GM10266 (cell line): ENCODE results near the gene LRRN2.

Experiments used
- DNase-seq: peaks from one replicate; pipeline ENCODE4 v3.0.0; 2012; ENCODE audit errors: extremely low spot score
- TF ChIP-seq, protein P1 (sequence below): IDR thresholded peaks from 2 replicates; pipeline ENCODE4 v1.5.1; 2012; ENCODE audit warnings: mild to moderate bottlenecking, low read depth; ENCODE audit not compliant: control insufficient read depth, insufficient read depth; ENCODE audit errors: missing control alignments

The LRRN2 gene

DNA sequence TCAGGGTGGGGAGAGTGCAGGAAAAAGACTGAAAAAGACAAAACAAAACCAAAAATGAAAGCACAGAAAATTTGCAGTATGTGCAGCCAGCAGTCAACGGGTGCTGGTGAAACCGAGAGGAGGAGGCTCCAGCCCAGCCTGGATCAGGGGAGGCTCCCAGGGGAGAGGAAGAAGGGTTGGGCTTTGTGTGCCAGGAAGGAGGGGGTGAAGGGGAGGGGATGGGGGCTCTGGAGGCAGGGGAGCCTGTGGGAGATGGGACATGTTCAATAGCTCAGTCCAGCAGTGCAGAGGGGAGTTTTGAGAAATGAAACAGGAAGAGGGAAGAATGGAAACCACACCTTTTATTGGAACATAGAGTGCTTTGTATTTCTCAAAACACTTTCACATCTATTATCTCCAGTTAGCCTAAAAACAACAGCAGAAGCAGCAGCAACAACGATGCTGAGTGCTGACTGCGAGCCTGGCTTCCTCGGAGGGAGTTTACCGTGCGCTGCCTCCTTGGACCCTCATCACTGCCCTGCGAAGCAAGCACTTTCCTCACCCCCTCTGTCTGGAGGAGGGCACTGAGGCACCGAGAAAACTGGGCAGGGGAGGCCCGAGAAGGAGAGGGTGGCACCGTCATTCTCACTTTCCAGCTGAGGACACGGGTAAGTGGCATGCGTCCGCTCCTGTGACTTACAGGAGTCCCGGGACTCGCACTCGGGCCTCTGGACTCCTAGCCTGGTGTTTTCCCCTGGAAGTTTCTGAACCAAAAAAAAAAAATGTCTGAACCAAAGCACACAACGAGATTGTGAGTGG is 106.5 kb downstream of the LRRN2 start:
- TF ChIP-seq, protein P1, sequence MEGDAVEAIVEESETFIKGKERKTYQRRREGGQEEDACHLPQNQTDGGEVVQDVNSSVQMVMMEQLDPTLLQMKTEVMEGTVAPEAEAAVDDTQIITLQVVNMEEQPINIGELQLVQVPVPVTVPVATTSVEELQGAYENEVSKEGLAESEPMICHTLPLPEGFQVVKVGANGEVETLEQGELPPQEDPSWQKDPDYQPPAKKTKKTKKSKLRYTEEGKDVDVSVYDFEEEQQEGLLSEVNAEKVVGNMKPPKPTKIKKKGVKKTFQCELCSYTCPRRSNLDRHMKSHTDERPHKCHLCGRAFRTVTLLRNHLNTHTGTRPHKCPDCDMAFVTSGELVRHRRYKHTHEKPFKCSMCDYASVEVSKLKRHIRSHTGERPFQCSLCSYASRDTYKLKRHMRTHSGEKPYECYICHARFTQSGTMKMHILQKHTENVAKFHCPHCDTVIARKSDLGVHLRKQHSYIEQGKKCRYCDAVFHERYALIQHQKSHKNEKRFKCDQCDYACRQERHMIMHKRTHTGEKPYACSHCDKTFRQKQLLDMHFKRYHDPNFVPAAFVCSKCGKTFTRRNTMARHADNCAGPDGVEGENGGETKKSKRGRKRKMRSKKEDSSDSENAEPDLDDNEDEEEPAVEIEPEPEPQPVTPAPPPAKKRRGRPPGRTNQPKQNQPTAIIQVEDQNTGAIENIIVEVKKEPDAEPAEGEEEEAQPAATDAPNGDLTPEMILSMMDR = no peak
- peak; percentile 69 for DNase-seq

DNA sequence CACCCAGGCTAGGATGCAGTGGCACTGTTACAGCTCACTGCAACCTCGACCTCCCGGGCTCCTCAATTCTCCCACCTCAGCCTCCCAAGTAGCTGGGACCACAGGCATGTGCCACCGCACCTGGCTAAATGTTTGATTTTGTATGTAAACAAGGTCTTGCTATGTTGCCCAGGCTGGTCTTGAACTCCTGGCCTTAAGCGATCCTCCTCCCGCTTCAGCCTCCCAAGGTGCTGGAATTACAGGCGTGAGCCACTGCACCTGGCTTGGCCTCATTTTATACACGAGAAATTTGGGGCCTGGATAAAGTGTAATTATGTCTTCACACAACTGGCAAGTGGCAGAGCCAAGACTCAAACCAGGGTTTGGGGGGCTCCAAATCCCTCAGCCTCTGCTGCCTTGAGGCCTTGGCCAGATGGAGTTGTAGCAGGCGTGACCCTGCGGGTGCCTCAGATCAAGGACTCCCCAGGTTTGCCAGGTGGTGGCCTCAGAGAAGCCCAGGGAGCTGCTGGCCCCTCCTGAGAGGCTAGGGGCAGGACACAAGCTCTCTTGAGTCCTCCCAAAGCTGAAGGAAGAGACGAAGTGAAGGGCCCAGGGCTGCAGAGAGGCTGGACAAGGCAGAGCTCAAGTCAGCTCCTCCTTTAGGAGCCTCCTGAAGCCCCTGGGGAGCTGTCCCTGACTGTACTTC is 107.6 kb downstream of the LRRN2 start:
- TF ChIP-seq, protein P1 = no peak
- no peak for DNase-seq

DNA sequence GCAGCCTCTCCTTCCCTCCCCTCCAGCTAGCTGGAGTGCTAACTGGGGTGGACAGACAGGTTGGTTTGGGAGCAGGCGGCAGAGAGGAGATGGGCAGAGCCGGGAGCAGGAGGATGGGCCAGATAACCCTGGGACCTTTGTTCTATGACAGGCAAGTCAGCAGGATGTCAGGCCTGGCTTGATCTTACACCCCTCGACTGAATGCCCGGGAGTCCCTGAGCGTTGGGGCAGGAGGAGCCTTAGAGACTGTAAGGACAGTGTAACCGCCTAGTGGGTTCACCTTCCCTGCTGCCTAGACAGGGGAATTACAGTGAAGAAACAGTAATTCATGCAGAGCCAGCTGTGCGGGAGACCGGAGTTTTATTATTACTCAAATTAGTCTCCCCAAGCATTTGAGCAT is 109.1 kb downstream of the LRRN2 start:
- no peak for DNase-seq
- TF ChIP-seq, protein P1 = no peak

DNA sequence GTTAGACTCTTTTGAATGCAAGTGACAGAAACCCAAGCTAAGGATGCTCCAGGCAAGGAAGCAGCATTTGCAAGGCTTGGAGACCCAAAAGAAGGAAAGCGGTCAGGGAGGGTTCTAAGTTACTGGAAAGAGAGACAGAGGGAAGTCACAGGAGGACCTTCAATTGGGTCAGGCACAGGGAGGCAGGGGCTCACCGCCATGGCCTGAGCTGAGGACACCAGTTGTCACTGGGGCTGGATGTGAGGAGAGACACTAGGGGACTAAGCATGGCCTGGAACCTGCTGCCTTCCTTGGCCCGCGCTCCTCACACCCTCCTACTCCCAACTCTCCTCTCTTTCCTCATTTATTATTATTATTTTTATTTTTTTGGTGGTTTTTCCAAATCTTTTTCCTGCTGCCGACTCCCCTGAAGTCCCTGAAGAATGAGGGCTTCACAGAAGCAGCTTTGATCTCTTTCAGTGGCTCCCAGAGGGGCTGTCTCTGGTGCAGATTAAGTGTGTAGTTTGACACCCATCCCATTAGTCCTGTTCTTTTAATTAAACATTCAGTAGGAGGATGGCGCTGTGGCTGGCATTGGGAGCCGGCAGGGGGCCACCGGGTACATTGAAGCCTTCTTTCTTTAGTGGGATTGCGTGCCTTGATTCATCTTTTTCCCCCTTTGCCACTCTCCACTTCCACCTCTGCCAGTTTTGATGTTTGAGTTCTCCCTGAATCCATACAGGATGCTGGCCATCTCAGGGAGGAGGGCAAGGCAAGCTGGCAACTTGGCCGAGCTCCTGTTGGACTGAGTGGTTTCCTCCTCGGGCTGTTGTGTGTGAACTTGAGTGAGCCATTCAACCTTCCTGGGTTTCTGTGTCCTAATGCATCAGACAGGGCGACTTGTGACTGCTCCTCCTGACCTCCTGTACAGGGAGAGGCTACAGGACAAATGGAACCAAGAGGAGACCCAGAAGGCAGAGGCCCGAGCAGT is 110.0 kb downstream of the LRRN2 start:
- TF ChIP-seq, protein P1 = no peak
- no peak for DNase-seq

DNA sequence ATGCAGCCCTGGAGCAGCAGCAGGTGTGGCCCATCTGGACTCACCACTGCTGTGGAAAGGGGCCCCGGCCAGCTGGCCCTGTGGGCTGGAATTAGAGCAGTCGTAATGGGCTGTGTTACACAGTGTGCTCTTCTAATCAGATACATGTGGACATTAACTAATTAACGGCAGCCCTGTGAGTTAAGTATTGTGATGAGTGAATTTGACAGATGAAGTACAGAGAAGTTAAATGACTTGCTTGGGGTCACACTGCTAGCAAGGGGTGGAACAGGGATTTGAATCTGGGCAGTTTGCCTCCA is 110.7 kb downstream of the LRRN2 start:
- TF ChIP-seq, protein P1 = no peak
- no peak for DNase-seq

DNA sequence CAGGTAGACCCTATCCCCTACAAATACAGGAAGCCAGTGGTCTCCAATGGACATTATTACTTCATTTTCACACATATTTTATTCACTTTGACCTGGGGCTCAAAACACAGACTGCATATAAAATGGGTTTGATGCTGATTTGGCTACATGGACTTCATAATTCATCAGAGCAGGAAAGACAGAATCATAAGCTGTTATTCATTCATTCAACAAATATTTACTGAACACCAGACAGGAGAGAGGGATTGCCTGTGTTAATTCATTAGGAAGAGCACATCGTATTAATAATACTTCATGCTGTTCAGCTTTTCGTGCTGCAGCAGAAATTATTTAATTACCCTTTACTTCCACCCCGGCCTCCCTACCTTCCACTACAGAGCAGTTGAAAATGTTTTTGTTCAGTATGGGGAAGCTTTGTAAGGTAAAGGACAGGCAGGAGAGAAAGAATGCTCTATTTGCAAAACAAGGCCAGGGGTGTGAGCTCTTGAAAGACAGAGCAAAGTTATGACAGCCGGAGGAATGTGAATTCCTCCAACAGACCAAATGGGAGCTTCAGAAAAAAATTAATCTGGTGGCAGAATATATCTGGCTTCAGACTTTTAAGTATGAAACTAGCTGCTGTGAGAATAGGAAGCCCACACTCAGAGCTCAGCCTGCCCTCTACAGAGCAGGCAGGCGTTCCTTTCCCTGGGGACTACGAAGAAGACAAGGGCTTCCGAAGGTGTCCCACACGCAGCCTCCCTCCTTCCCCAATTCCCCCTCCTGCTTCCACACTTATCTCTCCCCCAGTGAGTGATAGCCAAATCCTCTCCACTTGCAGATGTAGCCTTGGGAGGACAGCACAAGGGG is 111.3 kb downstream of the LRRN2 start:
- DNase-seq = no peak
- TF ChIP-seq, protein P1 = no peak
